C4-2B (cell line): ENCODE results near the gene EPHA2.

Experiments
- ZFX ChIP-seq: fragments of 450-650 bp; IDR thresholded peaks from 2 replicates; pipeline ENCODE4 v1.6.1; 2017
- TF ChIP-seq, protein P1 (sequence below): fragments of 450-650 bp; conservative IDR thresholded peaks from 2 replicates; pipeline ENCODE4 v1.5.1; 2017; ENCODE audit warnings: mild to moderate bottlenecking

DNA sequence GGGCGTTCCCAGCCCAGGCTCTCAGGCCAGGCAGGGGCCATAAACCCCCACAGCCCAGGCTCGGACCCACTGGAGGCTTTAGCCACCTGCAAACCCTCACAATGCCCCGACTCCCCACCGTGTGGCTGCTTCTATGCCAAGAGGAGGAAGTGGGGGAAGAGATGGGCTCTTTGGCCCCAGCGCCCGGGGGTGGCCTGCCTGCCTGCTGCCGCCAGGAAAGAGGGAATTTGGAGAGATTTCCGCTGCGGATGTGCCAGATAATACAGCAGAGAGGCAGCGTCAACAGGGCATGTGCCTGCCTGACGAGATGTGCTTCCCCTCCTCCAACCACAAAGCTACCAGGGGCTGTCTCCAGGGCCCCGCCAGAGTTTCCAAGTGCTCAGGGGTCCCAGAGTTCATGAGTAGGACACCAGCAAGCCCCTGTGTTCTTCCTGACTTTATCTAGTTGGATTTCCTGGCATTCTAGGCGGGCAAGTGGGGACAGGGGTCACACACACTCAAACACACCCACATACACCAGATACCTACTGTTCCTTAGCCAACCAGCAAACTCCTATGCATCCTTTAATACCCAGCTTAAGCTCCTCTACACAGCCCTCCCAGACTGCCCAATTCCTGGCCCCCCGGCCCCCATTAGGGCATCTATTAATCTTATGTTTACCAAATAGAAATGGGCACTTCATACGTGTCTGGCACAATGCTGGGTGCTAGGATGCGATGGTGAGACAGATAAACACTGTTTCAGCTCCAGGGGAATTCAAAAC is 14.1 kb downstream of the EPHA2 start:
- TF ChIP-seq, protein P1, sequence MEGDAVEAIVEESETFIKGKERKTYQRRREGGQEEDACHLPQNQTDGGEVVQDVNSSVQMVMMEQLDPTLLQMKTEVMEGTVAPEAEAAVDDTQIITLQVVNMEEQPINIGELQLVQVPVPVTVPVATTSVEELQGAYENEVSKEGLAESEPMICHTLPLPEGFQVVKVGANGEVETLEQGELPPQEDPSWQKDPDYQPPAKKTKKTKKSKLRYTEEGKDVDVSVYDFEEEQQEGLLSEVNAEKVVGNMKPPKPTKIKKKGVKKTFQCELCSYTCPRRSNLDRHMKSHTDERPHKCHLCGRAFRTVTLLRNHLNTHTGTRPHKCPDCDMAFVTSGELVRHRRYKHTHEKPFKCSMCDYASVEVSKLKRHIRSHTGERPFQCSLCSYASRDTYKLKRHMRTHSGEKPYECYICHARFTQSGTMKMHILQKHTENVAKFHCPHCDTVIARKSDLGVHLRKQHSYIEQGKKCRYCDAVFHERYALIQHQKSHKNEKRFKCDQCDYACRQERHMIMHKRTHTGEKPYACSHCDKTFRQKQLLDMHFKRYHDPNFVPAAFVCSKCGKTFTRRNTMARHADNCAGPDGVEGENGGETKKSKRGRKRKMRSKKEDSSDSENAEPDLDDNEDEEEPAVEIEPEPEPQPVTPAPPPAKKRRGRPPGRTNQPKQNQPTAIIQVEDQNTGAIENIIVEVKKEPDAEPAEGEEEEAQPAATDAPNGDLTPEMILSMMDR, result no peak
- no peak for TF ChIP-seq ZFX
